H4 (cell line): Measurements from ENCODE around the gene COQ2. TPM values are rescaled to one million over a fixed set of nuclear protein-coding genes. Genes with fewer than 3 reads are reported as not detected.
A peak's percentile ranks its signal among the peaks of the same experiment; 100 is the strongest.
"Not testable (repeated sequence)": the region's sequence is repeated elsewhere in the genome, so short reads cannot be mapped to it uniquely, and the experiment has no call there.

Experiments used
- DNase-seq: peaks from one replicate; pipeline ENCODE4 v3.0.0-alpha.2; 2015; ENCODE audit warnings: low spot score
- total RNA-seq: library from RNA; depleted of rRNA; stranded (reverse); fragments of >200 nt; shearing (Covaris generic); gene quantifications from 2 replicates; pipeline ENCODE4 v1.2.3, GENCODE V29; 2014

Gene COQ2
- total RNA-seq, 1 experiment from 2014 or later, result 39.4 TPM

GRCh38 chr4:83283181-83283580 lies 1.4 kb downstream of the COQ2 start:
- DNase-seq, result no peak

GRCh38 chr4:83282049-83282535 lies 2.5 kb downstream of the COQ2 start:
- peak; percentile 43 for DNase-seq

- DNase-seq, result no peak
Observed at GRCh38 chr4:83281307-83281706, 3.3 kb downstream of the COQ2 start.

- no peak for DNase-seq
Observed at GRCh38 chr4:83276299-83277040, 8.1 kb downstream of the COQ2 start.

GRCh38 chr4:83273926-83274325 lies 10.7 kb downstream of the COQ2 start:
- DNase-seq, result not testable (repeated sequence)

- DNase-seq, result no peak
Observed at GRCh38 chr4:83272900-83273299, 11.7 kb downstream of the COQ2 start.

- DNase-seq, result no peak
Observed at GRCh38 chr4:83269256-83269655, 15.3 kb downstream of the COQ2 start.

GRCh38 chr4:83268491-83268890 lies 16.1 kb downstream of the COQ2 start:
- DNase-seq, result no peak

GRCh38 chr4:83267830-83268475 lies 16.6 kb downstream of the COQ2 start:
- DNase-seq, result peak; percentile 21

- DNase-seq, result peak; percentile 74
Observed at GRCh38 chr4:83267121-83267829, 17.3 kb downstream of the COQ2 start.

- DNase-seq, result no peak
Observed at GRCh38 chr4:83266689-83267088, 17.9 kb downstream of the COQ2 start.

- no peak for DNase-seq
Observed at GRCh38 chr4:83263106-83263505, 21.5 kb downstream of the COQ2 start.

- DNase-seq, result no peak
Observed at GRCh38 chr4:83262682-83263081, 21.9 kb downstream of the COQ2 start.

GRCh38 chr4:83261307-83261706 lies 23.3 kb downstream of the COQ2 start:
- DNase-seq, result no peak

GRCh38 chr4:83259586-83259985 lies 25.0 kb downstream of the COQ2 start:
- no peak for DNase-seq

- no peak for DNase-seq
Observed at GRCh38 chr4:83258461-83258860, 26.1 kb downstream of the COQ2 start.

GRCh38 chr4:83257811-83258210 lies 26.8 kb downstream of the COQ2 start:
- DNase-seq, result no peak

- DNase-seq, result peak; percentile 75
Observed at GRCh38 chr4:83255584-83255983, 29.0 kb downstream of the COQ2 start.

- peak; percentile 71 for DNase-seq
Observed at GRCh38 chr4:83252782-83253405, 31.7 kb downstream of the COQ2 start.

GRCh38 chr4:83251447-83251830 lies 33.2 kb downstream of the COQ2 start:
- DNase-seq, result no peak

- DNase-seq, result no peak
Observed at GRCh38 chr4:83250687-83251446, 33.7 kb downstream of the COQ2 start.
